Adrenal gland (tissue), 12 donors: ENCODE results near the gene MRPL1. TPM values are rescaled to one million over a fixed set of nuclear protein-coding genes. Genes with fewer than 3 reads are reported as not detected.
"Not testable (repeated sequence)": the region's sequence is repeated elsewhere in the genome, so short reads cannot be mapped to it uniquely, and the experiment has no call there.

Experiments
- DNase-seq, 7 donors: peaks; one replicate each; pipeline ENCODE4 v3.0.0-alpha.2; 2019 to 2020
- H3K27ac ChIP-seq, 5 donors: fragments of 200-600 bp; sonication (generic) in 4 of 5; 1 replicate in 3 of 5; 2 replicates in 2 of 5; pipeline versions ENCODE4 v1.5.1 to v1.8.0; 2016 to 2020; ENCODE audit warnings: mild to moderate bottlenecking in 1 of 5
- H3K27me3 ChIP-seq: fragments of 200-600 bp; 2 replicates; pipeline ENCODE4 v1.8.0; 2021
- H3K36me3 ChIP-seq, 2 donors: fragments of 200-600 bp; replicated peaks in 1 of 2; 1 replicate in 1 of 2; 2 replicates in 1 of 2; pipeline versions ENCODE4 v1.5.1 to v1.8.0; 2018 to 2022
- H3K4me1 ChIP-seq, 2 donors: fragments of 200-600 bp; replicated peaks in 1 of 2; 1 replicate in 1 of 2; 2 replicates in 1 of 2; pipeline versions ENCODE4 v1.5.1 to v1.8.0; 2018 to 2021
- H3K4me3 ChIP-seq, 4 donors: fragments of 200-600 bp; sonication (generic) in 3 of 4; one replicate each; pipeline ENCODE4 v1.5.1; 2016 to 2018
- H3K9me3 ChIP-seq, 3 donors: fragments of 200-600 bp; sonication (generic) in 1 of 3; replicated peaks in 1 of 3; 1 replicate in 2 of 3; 2 replicates in 1 of 3; pipeline versions ENCODE4 v1.5.1 to v1.8.0; 2016 to 2021
- CTCF ChIP-seq, 6 experiments: fragments of 450-650 bp in 4 of 6; fragments of 200-600 bp in 2 of 6; sonication (generic) in 1 of 6; IDR thresholded peaks; 1 replicate in 5 of 6; 2 replicates in 1 of 6; pipeline versions ENCODE4 v1.5.1 to v1.8.0; 2016 to 2021; ENCODE audit warnings: antibody characterized with exemption in 6 of 6, mild to moderate bottlenecking in 2 of 6, moderate library complexity in 1 of 6
- POLR2A ChIP-seq, 2 donors: fragments of 450-650 bp; IDR thresholded peaks; one replicate each; pipeline ENCODE4 v1.6.1; 2017; ENCODE audit warnings: antibody characterized with exemption in 2 of 2, mild to moderate bottlenecking in 2 of 2, moderate library complexity in 1 of 2
- WGBS, 4 donors: extraction: QIAGEN DNeasy Blood & Tissue Kit in 2 of 4; methylation state at CpG; one replicate each; pipeline versions ENCODE4 v1.1.5 to v1.1.7; 2013 to 2017; 5-methylcytosine and 5-hydroxymethylcytosine counted together
- intact Hi-C, 2 donors: fragments of 100-400 bp; cut with DNase I; formaldehyde crosslinking; loops; one replicate each; pipeline versions ENCODE4 v1.14.1 to v1.15.0; 2022 to 2023
- polyA plus RNA-seq, 3 donors: library from polyadenylated mRNA; stranded (reverse); fragments of 200-250 nt in 2 of 3; fragments of 350-450 nt in 1 of 3; fragmentation: Illumina TruSeq in 1 of 3; extraction: RNeasy Lipid Tissue Mini Kit (QIAGEN cat#74804) in 1 of 3; gene quantifications; one replicate each; pipeline ENCODE4 v1.2.3, GENCODE V29; 2013 to 2014
- total RNA-seq, 9 donors: library from RNA; depleted of rRNA in 4 of 9; stranded (reverse); fragments of >200 nt in 4 of 9; fragments of 120-200 nt in 1 of 9; fragmentation: NEBNext Ultra II Directional in 1 of 9; extraction: Animal tissue kit (Norgen Biotek cat#: 25700) in 1 of 9; gene quantifications; one replicate each; pipeline versions ENCODE4 v1.1.0 to v1.2.4, GENCODE V29; 2013 to 2023
- donor health status: healthy with polysubstance abuse.
- donor health status: Bipolar disorder and iron deficiency.
- donor health status: DM: yes; HTN: yes; CAD: no.
- donor health status: DM: no; HTN: no; CAD: no.
- donor health status: DM: no; HTN: no; CAD: no.
- donor health status: DM: yes; HTN: yes; CAD: no.

Gene MRPL1
- total and polyA plus RNA-seq, 12 donors, result 14.3 to 65.3 (median 30.2) TPM

GRCh38 chr4:77930876-77931275 is 68.2 kb downstream of the MRPL1 start:
- WGBS, 4 donors, result 75 to 94% (median 91%) methylated on average over 4 of the region's 4 CpGs
- intact Hi-C loops, result no loop called here
- TF ChIP-seq POLR2A (IDR thresholded peaks at IDR 0.05) (no peak), CTCF (IDR thresholded peaks at IDR 0.05) (no peak)

GRCh38 chr4:77931452-77932135 is 69.0 kb downstream of the MRPL1 start:
- H3K36me3 ChIP-seq, result no peaks in the 10 kb centered on the region
- 84 to 92% (median 86%) methylated on average over 9 of the region's 9 CpGs for WGBS, 4 donors
- no peaks in the 10 kb centered on the region for H3K27me3 ChIP-seq
- H3K27ac ChIP-seq, result no peak overlapping the region
- no peak for TF ChIP-seq POLR2A (IDR thresholded peaks at IDR 0.05)
- intact Hi-C loops, result no loop called here
- H3K4me3 ChIP-seq, result no peak overlapping the region
- DNase-seq, result no peak
- no peaks in the 10 kb centered on the region for H3K4me1 ChIP-seq
- no peaks in the 10 kb centered on the region for H3K9me3 ChIP-seq

More at GRCh38 chr4:77930876-77931275, 68.2 kb downstream of the MRPL1 start:
- no peak overlapping the region for H3K27ac ChIP-seq
- no peak for DNase-seq
- H3K4me1 ChIP-seq, result no peaks in the 10 kb centered on the region
- no peaks in the 10 kb centered on the region for H3K27me3 ChIP-seq
- H3K9me3 ChIP-seq, result peaks cover 0 to under 1% (median 0%) of the 10 kb centered on the region in 3 donors
- H3K4me3 ChIP-seq, result no peak overlapping the region
- H3K36me3 ChIP-seq, result no peaks in the 10 kb centered on the region

- Histone ChIP-seq H3K4me1 (no peaks in the 10 kb centered on the region), H3K9me3 (no peaks in the 10 kb centered on the region), H3K27me3 (no peaks in the 10 kb centered on the region), H3K4me3 (no peak overlapping the region), H3K36me3 (no peaks in the 10 kb centered on the region), H3K27ac (no peak overlapping the region)
- TF ChIP-seq CTCF (IDR thresholded peaks at IDR 0.05), result no peak
- TF ChIP-seq POLR2A (IDR thresholded peaks at IDR 0.05), result no peak
- DNase-seq, result no peak
- intact Hi-C loops, result no loop called here
- WGBS, 4 donors, result 100% methylated on average over 1 of the region's 1 CpG
These were observed 75.9 kb downstream of the MRPL1 start for GRCh38 chr4:77938560-77938959.

- H3K27ac ChIP-seq, H3K4me3 ChIP-seq, intact Hi-C loops, H3K9me3 ChIP-seq, H3K27me3 ChIP-seq, DNase-seq, H3K4me1 ChIP-seq, H3K36me3 ChIP-seq: not testable (repeated sequence)
- 96 to 98% (median 96%) methylated on average over 10 of the region's 10 CpGs for WGBS, 4 donors
These were observed 83.3 kb downstream of the MRPL1 start for GRCh38 chr4:77945929-77946328.

GRCh38 chr4:77950203-77950602 is 87.6 kb downstream of the MRPL1 start:
- Histone ChIP-seq H3K4me3 (no peak overlapping the region), H3K27ac (no peak overlapping the region), H3K36me3 (peaks cover 0 to 12% of the 10 kb centered on the region in 2 donors), H3K4me1 (no peaks in the 10 kb centered on the region), H3K27me3 (no peaks in the 10 kb centered on the region), H3K9me3 (no peaks in the 10 kb centered on the region)
- 90 to 100% (median 99%) methylated on average over 1 of the region's 1 CpG for WGBS, 4 donors
- no peak for TF ChIP-seq CTCF (IDR thresholded peaks at IDR 0.05)
- no peak for DNase-seq
- intact Hi-C loops, result no loop called here
